Left kidney (tissue), 2 donors: ENCODE results near the gene ADAMTS15. TPM values are rescaled to one million over a fixed set of nuclear protein-coding genes. Genes with fewer than 3 reads are reported as not detected.

Experiments used
- DNase-seq: peaks from one replicate; pipeline ENCODE4 v3.0.0-alpha.2; 2013
- polyA plus RNA-seq: library from polyadenylated mRNA; unstranded; fragments of 120-200 nt; gene quantifications from one replicate; pipeline ENCODE4 v1.2.1, GENCODE V29; 2013; ENCODE audit not compliant: insufficient read length

Gene ADAMTS15
- polyA plus RNA-seq, 1 donor: 54.1 TPM

DNA sequence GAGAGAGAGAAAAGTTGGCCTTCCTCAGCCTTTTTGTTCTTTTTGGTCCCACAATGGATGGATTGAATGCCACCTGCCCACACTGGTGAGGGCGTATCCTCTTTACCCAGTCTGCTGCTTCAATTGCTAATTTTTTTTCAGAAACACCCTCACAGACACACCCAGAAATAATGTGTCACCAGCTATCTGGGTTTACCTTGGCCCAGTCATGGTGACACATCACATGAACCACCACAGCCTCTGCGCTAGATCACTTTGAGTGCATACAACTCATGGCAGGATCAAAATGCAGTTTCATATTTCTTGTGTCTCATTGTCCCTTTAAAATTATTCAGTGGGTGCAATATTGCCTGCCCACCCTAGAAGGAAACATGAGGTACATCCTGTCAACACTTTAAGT lies 63.3 kb downstream of the ADAMTS15 start:
- no peak for DNase-seq

DNA sequence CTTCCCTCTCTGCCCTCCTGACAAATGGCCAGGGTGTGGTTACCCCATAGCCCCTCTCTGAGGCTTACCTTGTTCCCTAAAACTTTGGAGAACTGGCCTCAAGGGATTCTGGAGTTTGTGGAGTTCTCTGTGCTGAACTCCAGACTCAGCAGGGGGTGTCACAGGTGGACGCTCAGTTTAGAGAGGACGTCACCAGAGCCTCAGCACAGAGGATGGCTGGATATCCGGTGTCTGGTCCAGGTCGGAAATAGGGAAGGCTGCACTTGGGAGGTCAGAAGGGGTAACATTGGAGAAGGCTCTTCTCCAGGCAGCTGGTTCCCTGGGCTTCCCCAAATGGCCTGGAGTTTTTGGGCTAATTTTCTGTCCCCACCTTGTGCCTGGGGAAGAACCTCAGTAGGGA lies 64.2 kb downstream of the ADAMTS15 start:
- no peak for DNase-seq

- DNase-seq: no peak
Observed at GRCh38 chr11:130513132-130513531, 64.7 kb downstream of the ADAMTS15 start.

GRCh38 chr11:130514316-130514715 lies 65.9 kb downstream of the ADAMTS15 start:
- DNase-seq: no peak

DNA sequence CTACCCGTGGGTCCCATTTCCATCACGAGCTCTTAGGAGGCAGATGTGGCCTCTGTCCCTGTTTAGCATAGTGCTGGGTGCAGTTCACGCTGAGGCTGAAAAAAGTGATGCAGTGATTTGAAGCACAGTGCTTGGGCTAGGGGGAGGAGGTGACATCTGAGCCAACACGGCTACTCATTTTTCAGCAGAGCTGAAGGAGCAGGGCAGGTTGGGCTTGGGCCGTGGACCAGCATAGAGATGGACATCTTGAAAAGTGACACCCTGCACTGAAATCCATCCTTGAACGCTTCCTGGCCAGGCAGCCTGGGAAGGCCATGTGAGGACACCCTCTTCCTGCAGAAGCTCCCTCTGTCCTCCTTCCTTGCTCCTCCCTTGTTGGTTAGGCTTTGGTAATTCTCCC lies 66.4 kb downstream of the ADAMTS15 start:
- no peak for DNase-seq

DNA sequence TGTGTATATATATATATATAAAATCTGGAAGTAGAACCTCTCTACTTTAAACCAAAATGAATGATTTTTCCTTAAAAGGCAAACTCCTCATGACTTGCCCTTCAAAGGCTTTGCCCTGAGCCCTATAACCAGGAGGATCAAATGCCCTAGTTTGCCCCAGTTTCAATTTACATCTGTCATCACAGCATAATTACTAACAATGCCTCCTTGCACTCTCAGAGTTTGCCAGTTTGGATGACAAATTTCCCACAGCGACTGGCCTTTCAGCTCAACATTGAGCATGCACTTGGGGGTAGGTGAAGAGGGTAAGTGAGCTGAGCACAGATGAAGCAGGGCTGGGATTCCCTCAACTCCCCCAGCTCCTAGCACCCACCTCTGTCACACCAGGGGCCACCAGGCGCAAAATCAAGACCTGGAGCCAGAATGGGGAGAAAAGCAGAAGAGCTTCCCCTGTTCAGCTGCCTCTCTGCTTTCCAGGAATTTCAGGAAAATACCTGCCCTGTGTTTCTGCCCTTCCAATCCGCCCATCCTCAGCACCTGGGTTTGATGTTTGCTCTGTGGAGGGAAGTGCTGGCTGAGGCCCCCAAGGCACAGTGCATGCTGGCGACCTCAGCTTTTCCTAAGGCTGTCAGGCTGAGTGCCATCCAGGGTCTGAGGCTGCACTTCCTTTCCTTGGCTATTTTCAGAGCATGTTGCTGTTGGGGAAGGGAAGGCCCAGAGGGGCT lies 67.5 kb downstream of the ADAMTS15 start:
- DNase-seq: no peak

DNA sequence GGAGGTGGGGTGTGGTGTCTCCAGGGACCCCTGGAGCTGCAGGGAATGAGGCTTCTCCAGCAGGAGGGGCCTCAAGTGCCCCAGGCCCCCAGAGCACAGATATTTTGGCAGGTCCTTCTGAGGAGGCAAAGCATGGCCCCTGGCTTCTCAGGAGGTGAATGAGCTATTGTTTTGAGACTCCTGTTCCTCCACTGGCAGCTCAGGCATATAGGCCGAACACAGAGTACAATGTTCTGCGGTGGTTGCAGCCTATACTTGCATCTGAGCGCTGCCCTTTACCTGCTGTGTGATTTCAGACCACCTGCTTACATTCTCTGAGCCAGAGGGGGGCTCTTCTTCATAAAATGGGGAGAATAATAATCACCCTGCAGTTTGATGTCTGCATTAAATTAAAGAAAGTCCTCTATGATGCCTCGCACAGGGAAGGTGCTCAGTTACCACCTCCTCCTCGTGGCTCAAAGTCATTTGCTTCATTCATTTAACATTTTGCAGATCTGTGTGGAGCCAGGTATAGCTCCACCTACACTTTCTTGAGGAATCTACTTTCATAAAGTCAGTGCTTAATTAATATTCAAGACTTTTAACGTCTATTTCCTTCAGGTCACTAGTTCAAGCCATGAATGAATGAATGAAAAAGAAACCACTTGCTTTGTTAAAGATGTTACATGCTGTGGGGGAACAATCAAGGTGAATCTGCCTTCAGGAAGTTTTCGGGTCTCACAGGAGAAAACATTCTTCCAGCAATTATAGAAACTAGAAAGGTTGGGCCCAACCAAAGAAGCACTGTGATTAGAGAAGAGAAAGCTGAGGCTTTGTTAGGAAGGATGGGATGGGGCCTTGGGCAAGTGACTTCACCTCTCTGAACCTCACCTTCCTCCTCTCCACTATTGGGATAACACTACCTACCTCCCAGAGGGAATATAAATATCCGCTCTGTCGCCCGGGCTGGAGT lies 68.4 kb downstream of the ADAMTS15 start:
- DNase-seq: no peak

GRCh38 chr11:130518164-130518680 lies 69.8 kb downstream of the ADAMTS15 start:
- DNase-seq: no peak

DNA sequence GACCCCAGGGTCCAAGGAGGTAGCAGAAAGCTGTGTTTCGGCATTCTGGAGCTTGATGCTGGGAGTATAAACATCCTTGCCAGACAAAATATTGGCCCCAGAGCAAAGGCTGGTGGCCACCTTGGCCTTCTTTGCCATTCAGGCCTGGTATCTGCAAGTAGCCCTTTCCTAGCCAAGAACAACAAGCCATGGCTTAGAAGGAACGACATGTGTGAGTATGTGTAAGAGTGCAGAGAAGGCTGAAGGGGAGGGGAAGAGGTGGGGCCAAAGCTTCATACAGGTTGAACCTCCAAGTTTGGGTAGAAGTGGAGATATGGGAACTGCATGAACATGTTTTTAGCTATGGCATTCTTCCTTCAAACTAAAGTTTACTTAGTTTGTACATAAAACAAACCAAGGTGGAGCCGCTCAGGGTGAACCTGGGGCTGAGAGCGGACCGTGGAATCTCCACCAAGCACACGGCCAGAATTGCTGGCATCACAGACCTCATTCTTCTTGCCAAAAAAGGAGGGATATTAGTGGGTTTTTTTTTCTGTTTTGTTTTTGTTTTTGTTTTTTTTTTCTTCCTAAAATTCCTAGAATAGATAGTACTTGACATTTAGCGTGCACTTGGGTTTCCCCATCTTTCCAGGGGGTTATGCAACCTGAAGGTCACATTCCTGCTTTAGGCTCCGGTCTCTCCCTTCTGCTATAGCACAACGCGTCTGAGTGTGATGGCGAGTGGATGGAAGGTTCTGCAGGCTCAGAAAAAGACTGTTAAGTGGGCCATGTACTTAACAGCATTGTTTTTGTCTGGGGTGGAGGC lies 70.9 kb downstream of the ADAMTS15 start:
- no peak for DNase-seq

- DNase-seq: no peak
Observed at GRCh38 chr11:130520271-130520671, 71.8 kb downstream of the ADAMTS15 start.

DNA sequence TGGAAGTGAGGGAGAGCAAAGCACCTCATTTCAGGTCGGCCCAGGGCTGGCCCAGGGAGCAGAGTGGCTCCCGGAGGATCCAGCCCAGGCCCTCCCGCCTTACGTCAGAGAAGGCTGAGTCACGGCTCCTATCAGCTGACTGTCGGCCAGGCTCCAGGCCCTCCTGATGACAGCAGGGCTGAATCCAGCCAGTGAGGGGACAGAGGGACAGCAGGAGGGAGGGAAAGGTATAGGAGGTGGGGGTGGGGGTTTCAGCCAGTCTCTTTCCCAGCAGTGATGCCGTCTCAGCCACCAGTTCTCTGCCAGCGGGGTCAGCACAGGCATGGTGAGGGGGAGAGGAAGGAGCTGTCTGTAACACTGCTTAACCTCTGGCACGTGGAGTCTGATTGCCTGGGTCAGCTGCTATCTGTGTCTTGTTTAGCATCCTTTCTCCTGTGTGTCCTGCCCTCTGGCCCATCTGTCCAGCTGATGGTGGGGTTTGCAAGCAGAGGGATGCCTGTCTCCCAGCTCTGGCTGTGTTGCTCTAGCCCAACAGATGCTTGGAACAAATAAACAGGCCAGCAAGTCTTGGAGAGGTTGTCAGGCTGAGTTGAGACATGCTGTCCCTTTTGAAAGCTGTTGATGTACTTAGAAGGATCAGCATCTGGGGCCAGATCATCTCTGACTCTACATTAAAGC lies 74.0 kb downstream of the ADAMTS15 start:
- peak; percentile 71 for DNase-seq

DNA sequence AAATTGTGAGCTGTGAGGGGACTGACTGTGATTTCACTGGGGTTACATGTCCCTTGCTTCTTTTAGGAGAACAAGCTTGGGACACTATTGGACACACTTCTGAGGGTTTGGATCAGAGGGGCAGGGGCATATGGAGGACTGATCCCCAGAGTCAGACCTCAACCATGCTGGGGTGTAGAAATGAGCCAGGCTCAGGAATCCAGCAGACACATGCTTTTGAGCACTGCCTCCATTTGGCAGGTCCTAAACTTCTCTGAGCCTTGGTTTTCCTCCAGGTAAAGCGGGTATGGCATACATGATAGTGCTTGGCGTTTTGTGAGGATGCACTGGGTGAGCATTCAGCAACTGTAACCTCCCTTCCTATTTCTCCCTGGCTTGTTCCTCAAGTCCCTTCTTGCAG lies 74.7 kb downstream of the ADAMTS15 start:
- no peak for DNase-seq

- DNase-seq: no peak
Observed at GRCh38 chr11:130523609-130524008, 75.2 kb downstream of the ADAMTS15 start.

DNA sequence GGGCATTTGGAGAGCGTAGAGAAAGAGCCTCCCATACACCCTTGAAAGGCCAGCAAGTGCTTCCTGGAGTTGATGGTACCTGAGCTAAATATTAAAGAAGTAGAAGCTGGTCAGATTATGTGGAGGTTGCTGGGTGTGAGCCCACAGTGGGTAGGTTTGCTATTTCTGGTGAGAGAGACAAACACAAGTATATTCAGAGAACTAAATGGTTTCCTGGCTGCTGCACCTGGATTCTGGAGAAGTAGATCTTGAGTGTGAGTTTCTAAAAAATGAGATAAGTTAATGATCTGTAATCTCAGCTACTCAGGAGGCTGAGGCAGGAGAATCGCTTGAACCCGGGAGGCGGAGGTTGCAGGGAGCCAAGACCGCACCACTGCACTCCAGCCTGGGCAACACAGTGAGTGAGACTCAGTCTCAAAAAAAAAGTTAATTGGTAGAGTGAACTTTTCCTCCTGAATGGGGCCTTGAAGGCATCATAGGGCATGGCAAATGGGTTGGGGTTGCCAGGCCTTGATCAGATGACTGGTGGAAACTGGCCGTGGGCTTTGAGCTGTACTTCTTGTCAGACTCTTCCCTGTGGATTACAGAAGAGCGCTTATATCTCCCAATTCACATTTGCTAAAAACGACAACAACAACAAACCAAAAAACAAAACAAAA lies 75.8 kb downstream of the ADAMTS15 start:
- no peak for DNase-seq

- no peak for DNase-seq
Observed at GRCh38 chr11:130525307-130525706, 76.9 kb downstream of the ADAMTS15 start.

Other genes starting within 250 kb of the ADAMTS15 start
- gene ZBTB44, start 133.7 kb upstream of the ADAMTS15 start, polyA plus RNA-seq: 72.0 TPM
- 2.5 TPM for gene ADAMTS8, start 20.0 kb upstream of the ADAMTS15 start, polyA plus RNA-seq